HG03175 (cell line): ENCODE results near the gene YWHAG.
"Not testable (repeated sequence)": the region's sequence is repeated elsewhere in the genome, so short reads cannot be mapped to it uniquely, and the experiment has no call there.

ENCODE experiments used
- ATAC-seq: cut with Tn5 transposase; IDR thresholded peaks from one replicate; pipeline ENCODE4 v1.9.1; 2021; ENCODE audit warnings: mild to moderate bottlenecking, moderate library complexity; ENCODE audit not compliant: unreplicated experiment

The YWHAG gene

DNA sequence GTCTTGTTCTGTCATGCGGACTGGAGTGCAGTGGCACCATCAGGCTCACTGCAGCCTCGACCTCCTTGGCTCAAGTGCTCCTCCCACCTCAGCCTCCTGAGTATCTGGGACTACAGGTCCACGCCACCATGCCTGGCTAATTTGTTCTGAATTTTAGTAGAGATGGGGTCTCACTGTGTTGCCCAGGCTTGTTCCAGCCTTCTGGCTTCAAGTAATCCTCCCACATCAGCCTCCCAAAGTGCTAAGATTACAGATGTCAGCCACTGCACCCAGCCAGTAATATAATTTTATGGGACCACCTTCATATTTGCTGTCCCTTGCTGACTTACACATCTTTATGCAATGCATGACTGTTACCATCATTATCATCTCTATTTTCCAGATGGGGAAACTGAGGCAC, 57.8 kb downstream of the YWHAG start:
- no peak for ATAC-seq

DNA sequence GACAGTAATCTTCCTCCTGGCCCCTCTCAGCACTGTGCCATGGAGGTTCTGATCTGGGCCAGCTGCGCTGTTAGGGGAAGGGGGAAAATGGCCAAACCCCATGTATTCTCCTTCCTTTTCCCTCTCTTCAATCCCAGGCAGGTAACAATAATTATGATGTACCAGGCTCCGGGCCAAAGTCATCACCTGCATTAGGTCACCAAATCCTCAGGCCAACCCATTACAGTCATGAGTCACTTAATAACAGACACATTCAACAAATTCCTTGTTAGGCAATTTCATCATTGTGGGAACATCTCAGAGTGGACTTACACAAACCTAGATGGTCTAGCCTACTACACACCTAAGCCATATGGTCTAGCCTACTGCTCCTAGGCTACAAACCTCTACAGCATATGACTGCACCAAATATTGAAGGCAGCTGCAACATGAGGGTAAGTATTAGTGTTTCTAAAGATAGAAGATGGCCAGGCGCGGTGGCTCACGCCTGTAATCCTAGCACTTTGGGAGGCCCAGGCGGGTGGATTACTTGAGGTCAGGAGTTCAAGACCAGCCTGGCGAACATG, 58.5 kb downstream of the YWHAG start:
- ATAC-seq, result no peak

DNA sequence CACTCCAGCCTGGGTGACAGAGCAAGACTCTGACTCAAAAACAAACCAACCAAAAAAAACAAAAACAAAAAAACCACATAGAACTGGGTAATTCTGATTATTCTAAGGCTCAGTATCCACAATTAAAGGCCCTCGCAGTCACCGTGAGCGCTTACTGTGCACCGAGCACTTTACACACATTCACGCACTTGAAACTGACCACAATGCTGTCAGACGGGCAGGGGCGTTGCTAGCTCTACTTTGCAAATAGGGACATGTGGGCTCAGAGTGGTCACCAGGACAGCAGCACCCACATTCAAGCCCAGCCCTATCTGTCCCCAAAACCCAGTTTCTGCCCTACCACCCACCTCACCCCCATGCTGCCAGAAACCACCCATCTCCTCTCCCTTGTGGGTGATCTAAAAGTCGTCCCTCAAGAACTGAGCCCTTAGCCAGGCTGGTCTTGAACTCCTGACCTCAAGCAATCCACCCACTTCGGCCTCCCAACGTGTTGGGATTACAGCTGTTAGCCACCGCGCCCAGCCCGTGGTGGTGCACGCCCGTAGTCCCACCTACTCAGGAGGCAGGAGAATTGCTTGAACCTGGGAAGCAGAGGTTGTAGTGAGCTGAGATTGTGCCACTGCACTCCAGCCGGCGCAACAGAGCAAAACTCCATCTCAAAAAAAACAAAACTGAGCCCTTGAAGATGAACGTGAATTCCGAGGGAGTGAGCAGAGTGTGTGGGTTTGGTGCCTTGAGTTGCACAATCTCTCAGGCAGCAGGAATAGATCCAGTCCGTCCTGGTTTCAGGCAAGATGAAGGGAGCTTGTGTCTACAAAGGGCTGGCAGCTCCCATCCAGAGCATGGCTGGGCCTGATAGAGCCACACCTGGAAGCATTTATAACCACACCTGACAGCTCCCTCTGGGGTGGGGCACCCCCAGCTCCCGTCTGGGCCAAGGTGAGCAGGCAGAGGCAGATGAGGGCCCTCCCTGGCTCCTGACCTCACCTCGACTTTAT, 61.7 kb downstream of the YWHAG start:
- ATAC-seq, result no peak

DNA sequence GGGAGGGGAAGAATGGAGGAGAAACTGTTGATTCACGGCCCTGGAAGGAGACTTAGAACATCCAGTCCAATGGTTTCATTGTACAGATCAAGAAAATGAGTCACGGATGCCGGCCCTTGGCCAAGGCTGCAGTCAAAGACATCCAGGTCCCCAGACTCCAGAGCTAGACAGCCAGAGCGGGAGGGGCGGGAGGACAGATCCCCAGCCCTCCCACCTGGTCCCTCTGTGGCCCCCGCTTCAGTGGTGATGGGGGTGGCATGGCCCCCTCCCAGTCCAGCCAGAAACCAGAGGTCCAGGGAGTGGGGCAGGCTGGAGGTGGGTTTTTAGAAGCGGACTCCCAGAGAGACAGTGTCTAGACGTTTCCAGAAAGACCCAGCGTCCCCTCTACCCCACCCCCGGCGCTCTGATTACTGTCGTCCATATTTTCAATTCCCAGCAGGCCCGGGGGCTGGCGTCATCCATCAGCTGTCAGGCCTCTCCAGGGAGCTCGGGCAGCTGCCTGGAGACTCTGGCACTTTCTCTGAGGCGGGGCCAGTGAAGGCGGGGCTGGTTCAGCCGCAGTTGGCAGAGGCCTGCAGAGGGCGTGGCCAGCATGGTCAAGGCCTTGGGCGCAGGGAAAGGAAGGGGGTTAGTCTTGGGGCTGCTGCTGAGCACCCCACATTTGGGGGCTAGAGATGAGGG, 64.3 kb downstream of the YWHAG start:
- no peak for ATAC-seq

DNA sequence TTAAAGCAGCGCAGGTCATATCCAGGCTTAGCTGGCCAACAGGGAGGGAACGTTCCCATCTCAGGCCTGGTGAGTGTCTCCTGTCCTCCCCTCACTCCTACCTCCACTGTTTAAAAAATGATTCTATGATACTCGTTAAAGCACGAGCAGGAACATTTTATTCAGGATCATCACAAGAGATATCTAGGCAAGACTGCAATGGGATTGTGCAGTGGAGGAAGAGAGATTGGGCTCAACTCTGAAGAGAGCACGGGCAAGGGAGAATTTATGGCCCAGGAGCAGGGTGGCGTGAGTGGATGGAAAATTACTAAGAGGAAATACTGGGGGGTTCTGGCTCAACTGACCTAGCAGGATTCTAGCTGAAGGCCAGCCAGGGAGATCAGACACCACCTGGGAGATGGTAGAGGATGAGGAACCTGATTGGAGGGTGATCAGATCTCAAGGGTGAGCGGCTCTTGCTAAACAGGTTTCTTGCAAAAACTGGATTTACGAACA, 65.3 kb downstream of the YWHAG start:
- ATAC-seq, result no peak

DNA sequence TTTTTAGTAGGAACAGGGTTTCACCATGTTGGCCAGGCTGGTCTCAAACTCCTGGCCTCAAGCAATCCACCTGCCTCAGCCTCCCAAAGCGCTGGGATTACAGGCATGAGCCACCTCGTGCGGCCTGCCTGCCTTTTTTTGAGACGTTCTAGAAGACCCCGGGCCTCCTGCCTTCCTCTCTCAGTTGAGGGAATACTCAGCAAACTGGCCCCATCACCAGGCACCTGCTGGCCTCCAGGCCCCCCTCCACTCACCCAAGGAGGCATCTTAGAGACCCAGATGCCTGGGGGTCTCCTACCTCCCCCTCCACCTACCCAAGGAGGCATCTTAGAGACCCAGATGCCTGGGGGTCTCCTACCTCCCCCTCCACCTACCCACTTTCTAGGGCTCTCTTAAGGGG, 65.9 kb downstream of the YWHAG start:
- ATAC-seq, result not testable (repeated sequence)

DNA sequence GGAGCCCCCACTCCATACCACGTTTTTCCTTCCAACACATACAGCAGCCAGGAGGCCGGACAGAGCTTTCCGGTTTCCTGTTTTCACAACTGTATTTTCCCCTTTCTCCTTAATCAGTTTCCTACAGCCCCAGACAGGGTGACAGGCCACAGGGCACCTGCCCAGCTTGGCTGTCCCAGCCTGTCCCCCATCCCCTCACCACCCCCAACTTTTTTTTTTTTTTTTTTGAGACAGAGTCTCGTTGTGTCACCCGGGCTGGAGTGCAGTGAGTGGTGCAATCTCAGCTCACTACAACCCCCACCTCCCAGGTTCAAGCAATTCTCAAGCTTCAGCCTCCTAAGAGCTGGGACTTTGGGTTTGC, 66.6 kb downstream of the YWHAG start:
- ATAC-seq, result peak; percentile 12

DNA sequence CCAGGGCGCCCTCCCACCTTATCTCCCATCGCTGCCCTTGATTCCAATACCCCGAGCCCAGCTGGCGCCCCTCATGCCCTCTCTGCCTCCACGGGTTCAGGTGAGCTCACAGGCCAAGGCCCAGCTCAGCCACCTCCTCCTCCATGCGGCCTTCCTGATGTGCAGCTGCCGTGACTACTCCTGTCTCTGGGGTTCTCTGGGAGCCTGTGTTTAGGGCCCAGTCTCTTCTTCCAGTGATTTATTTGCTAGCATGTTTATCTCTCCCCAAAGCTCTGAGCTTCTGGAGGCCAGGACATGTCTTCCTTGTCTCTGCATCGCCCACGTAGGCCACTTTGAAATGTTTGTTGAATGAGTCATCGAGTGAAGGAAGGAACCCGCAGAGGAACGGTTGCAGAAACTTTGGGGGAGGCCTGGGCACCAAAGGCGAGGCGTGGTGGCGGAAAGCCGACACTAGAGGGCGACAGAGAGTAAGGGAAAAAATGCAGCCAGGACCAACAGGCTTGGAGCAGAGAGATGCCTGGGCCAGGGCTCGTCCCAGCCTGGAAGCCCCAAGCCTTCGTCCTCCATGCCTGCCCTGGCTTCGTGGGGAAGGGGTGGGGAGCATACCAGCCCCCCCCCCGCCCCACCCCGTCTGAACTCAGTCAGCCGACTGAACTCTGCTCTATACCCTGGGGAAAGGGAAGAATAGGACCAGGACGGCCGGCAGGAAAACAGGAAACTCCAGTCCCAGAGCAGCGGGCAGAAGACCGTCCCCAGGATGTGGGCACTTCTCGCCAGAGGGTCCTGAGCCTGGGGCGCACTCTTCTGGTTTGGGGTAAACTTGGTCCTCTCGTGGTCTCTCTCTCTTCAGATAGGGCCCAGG, 67.2 kb downstream of the YWHAG start:
- peak; percentile 86 for ATAC-seq

DNA sequence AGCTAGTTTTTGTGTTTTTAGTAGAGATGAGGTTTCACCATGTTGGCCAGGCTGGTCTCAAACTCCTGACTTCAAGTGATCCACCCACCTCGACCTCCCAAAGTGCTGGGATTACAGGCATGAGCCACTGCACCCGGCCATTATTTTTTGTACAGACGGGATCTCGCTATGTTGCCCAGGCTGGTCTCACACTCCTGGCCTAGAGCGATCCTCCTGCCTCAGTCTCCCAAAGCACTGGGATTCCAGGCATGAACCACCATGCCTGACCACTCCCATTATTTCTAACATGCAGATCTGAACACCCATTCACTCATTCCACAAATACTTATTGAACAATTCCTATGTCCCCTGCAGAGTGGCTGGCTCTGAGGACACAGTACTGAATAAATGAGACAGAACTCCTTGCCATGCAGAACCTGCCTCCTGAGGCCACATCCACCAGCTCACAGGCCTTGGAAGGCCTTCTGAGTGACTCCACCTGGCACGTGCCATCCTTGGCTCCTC, 67.9 kb downstream of the YWHAG start:
- not testable (repeated sequence) for ATAC-seq

DNA sequence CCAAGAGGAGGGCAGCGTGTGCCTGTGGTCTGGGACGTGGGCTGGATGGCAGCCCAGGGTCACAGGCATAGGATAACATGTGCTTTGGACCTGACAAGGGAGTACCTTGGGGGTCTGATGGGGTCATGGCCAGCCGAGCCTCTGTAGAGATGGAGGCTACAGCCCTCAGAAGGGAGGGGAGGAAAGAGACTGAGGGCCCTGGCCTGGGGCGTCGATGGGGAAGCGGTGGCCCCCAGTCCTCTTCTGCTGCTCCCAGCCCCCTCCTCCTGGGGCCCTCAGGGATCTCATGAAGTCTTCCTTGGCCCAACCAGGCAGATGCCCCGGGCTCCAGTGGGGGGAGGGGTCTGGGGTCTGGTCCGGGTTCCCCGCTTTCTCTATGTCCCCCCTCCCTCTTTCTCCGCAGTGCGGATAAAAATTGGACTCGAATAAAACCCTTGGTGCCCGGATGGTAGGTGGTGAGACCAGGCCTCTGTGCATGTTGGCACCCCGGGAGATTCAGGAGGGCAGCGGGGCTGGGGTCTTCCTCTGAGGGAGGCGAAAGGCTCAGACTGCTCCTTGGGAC, 71.9 kb downstream of the YWHAG start:
- no peak for ATAC-seq

DNA sequence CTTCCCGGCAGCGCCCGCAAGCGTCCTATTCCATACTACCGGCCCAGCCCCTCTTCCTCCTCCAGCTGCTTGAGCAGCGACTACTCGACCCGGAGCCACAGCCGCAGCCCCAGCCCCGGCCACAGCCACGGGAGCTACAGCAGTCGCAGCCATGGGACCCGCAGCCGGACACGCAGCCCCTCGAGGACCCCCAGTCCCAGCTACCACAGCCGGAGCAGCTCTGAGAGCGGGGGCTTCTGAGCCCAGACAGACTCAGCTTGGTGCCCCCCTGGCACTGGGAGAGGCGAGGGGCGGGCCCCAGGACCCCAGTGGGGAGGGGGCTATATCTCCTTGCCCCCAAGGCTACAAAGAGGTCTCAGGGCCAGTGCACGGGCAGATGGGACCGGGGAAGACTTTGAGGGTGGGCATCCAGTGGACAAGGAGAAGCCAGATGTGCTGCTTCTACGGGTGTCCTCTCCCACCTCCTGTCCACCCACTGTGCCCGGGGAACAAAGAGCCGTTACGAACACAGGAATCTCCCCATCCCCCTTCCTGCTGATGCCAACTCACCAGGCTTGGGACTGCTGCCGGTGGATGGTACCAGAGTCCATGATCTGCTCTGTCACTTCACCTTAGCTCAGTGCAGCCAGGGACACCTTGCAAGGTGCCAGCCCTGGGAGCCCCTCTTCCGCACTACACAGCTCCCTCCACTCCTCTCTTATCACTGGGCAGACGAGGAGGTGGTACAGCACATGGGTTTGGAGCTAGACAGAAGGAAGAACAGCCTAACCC, 73.0 kb downstream of the YWHAG start:
- no peak for ATAC-seq

DNA sequence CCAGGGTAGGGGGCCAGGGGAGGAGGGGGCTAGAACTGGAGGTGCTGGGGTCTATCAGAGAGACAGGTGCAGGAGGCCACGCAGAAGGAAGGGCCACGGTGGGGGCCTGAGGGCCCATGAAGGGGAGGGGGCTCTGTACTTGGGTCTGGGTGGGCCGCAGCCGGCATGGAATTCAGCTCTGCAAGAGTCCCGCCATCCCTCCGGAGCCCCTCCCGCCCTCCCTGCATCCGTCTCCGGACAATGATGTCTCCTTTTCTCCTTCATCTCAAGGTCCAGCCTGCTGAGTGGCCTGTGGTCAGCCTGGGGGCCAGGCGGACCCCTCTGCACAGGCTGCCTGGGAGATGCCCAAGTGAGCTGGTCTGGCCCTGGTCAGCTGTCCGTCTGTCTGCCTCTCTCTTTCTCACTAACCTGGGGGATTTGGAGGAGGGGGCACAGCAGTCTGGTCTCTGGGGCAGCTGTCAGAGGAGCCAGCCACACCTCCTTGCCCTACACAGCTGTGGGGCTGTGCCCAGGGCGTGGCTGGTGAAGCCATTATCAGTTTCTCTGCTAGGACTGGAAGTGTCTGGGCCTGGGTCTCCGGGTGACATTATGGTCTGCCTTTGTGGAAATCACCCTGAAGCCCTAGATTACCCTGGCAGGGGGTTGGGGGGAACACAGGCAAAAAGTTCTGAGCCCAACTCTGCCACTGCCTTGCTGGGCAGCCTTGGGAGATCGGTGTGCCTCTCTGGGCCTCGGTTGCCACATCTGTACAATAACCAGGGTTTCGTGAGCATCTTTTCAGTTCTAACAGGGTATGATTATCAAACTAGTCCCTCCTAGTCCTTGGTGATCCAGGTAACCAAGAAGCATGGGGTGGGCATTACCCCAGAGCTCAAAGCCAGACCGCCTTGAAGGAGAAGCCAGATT, 75.3 kb downstream of the YWHAG start:
- ATAC-seq, result no peak

DNA sequence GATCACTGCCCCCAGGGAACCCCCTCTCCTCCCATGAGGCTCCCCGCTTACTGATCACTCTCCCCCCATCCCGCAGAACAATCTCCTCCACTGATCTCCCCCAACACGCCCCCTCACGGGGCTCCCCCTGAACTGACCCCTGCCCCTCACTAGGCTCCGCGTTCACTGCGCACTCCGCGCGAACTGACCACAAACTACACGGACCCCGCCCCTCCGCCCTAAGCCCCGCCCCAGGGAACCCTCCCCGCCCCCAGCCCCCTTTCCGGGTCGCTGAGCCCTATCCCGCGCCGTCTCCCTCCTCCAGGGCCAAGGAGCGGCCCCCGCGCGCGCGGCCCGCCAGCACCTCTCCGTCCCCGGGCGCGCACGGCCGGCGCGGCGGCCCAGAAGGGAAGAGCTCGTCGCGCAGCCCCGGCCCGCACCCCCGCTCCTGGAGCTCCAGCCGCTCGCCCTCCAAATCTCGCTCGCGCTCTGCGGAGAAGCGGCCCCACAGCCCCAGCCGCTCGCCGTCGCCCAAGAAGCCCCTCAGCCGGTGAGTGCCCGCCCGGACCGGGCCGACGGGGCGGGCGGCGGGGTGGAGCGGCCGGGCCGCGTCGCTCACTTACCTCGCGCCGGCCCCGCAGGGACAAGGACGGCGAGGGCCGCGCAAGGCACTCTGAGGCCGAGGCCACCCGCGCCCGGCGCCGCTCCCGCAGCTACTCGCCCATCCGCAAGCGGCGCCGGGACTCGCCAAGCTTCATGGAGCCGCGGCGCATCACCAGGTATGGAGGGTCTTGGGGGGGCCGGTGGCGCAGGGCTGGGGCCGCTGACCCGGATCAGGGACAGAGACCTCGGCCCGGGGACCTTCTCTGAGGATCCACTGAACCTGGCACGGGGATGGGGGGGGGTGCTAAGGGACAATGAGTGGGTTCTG, 76.2 kb downstream of the YWHAG start:
- no peak for ATAC-seq

DNA sequence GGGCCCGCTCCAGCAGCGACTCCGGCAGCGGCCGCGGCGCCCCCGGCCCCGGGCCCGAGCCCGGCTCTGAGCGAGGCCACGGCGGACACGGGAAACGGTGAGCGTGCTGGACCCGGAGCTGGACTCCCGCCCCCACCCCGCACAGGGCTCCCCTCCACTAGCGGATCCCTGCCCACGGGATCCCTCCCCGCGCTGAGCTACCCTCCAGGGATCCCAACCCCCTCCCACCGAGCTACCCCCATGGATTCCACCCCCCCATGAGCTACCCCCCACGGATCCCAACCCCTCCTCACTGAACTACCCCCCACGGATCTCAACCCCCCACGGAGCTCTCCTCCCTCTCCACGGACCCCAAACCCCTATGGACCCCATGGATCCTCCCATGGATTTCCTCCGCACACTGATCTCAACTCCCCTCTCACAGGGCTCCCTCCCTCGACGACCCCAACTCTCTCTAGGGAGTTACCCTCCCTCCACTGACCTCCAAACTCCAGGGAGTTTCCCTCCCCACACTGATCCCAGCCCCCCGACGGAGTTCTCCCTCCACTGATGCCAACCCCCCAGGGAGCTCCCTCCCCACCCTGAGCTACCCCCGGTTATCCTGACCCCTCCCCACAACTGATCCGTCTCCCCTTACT, 77.0 kb downstream of the YWHAG start:
- no peak for ATAC-seq

DNA sequence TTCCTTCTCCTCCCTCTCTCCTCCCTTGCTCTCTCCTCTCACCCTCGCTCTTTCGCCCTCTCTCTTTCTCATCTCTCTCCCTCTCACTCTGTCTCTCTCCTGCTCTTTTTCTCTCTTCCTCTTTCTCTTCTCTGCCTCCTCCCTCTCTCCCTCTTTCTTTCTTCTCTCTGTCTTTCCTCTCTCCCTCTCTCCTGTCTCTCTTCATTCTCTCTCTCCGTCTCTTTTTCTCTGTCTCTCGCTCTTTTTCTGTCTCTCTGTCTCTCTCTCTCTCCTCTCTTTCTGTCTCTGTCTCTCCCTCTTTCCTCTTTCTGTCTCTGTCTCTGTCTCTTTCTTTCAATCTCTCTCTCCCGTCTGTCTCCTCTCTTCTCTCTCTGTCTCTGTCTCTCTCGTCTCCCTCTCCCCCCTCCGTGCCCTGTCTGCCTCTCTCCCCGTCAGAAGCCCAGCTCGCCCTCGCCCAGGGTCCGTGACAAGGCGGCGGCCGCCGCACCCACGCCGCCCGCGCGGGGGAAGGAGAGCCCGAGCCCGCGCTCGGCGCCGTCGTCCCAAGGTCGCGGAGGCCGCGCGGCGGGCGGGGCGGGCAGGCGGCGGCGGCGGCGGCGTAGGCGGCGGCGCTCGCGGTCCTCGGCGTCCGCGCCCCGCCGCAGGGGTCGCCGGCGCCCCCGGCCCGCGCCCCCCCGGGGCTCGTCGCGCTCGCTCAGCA, 77.6 kb downstream of the YWHAG start:
- ATAC-seq, result no peak

DNA sequence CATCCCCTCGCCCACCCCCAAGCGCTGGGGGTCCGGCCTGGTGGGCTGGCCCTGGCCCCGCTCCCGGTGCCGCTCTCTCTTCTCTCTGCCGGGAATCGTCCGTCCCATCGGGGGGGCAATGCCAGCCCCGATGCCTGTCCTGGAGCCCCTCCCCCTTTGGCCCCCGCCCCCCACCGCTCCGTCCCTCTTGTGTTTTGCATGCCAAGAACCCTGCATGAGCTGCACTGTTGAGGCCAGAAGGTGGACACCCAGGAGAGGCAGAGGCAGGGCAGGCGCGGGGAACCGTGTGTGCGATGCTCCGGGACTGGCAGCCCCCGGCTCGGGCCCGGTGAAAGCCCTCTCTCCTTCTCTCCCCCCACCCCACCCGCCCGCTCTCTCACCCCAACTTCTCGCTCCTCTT, 78.4 kb downstream of the YWHAG start:
- ATAC-seq, result no peak
